Muscle of arm (tissue), 12 donors: ENCODE results near the gene DNAH9. TPM values are rescaled to one million over a fixed set of nuclear protein-coding genes. Genes with fewer than 3 reads are reported as not detected.

Experiments used
- DNase-seq: peaks from one replicate; pipeline ENCODE4 v3.0.0-alpha.2; 2013
- polyA plus RNA-seq, 12 donors: library from polyadenylated mRNA; unstranded; fragments of 120-200 nt; gene quantifications; one replicate each; pipeline ENCODE4 v1.2.1, GENCODE V29; 2013; ENCODE audit not compliant: insufficient read length in 12 of 12

The DNAH9 gene
- polyA plus RNA-seq, 12 donors = 0.34 to 1.2 (median 0.71) TPM; not detected in 2

GRCh38 chr17:11644265-11645212, 46.3 kb downstream of the DNAH9 start:
- DNase-seq = peak; percentile 85

- no peak for DNase-seq
Measured at GRCh38 chr17:11645426-11645825, 47.2 kb downstream of the DNAH9 start.

GRCh38 chr17:11651089-11651488, 52.8 kb downstream of the DNAH9 start:
- DNase-seq = no peak

- DNase-seq = no peak
Measured at GRCh38 chr17:11668618-11669017, 70.3 kb downstream of the DNAH9 start.

GRCh38 chr17:11671126-11671525, 72.9 kb downstream of the DNAH9 start:
- no peak for DNase-seq

GRCh38 chr17:11682646-11683045, 84.4 kb downstream of the DNAH9 start:
- DNase-seq = no peak

- no peak for DNase-seq
Measured at GRCh38 chr17:11690681-11691080, 92.4 kb downstream of the DNAH9 start.

GRCh38 chr17:11692688-11693087, 94.4 kb downstream of the DNAH9 start:
- DNase-seq = no peak

- no peak for DNase-seq
Measured at GRCh38 chr17:11693284-11693683, 95.0 kb downstream of the DNAH9 start.

GRCh38 chr17:11700668-11701067, 102.4 kb downstream of the DNAH9 start:
- no peak for DNase-seq

GRCh38 chr17:11701911-11702310, 103.6 kb downstream of the DNAH9 start:
- DNase-seq = no peak

GRCh38 chr17:11704041-11704440, 105.8 kb downstream of the DNAH9 start:
- DNase-seq = no peak

GRCh38 chr17:11705111-11705510, 106.8 kb downstream of the DNAH9 start:
- peak; percentile 8 for DNase-seq

- DNase-seq = no peak
Measured at GRCh38 chr17:11707586-11707985, 109.3 kb downstream of the DNAH9 start.

- DNase-seq = no peak
Measured at GRCh38 chr17:11712456-11712855, 114.2 kb downstream of the DNAH9 start.

GRCh38 chr17:11719203-11719602, 120.9 kb downstream of the DNAH9 start:
- DNase-seq = no peak

- DNase-seq = no peak
Measured at GRCh38 chr17:11719856-11720255, 121.6 kb downstream of the DNAH9 start.

GRCh38 chr17:11720816-11721215, 122.5 kb downstream of the DNAH9 start:
- peak; percentile 4 for DNase-seq

GRCh38 chr17:11730747-11731146, 132.5 kb downstream of the DNAH9 start:
- no peak for DNase-seq

GRCh38 chr17:11736613-11737312, 138.5 kb downstream of the DNAH9 start:
- DNase-seq = no peak

- no peak for DNase-seq
Measured at GRCh38 chr17:11737313-11737679, 139.0 kb downstream of the DNAH9 start.

GRCh38 chr17:11738151-11738550, 139.9 kb downstream of the DNAH9 start:
- no peak for DNase-seq

GRCh38 chr17:11739351-11739750, 141.1 kb downstream of the DNAH9 start:
- no peak for DNase-seq
